DOHH2 (cell line): ENCODE results near the gene PPP1R7.

Source experiments
- H3F3A ChIP-seq: fragments of 200-600 bp; sonication (generic), shearing (Covaris generic); 2 replicates; pipeline ENCODE4 v1.6.0; 2016; ENCODE audit warnings: antibody characterized with exemption, mild to moderate bottlenecking; ENCODE audit not compliant: control insufficient read depth, insufficient read depth
- H3K27ac ChIP-seq: fragments of 200-600 bp; sonication (generic); 2 replicates; pipeline ENCODE4 v1.5.1; 2014; ENCODE audit warnings: low read depth, mild to moderate bottlenecking, low read length, moderate library complexity
- H3K27me3 ChIP-seq: fragments of 200-600 bp; sonication (generic); 2 replicates; pipeline ENCODE4 v1.6.1; 2014; ENCODE audit warnings: mild to moderate bottlenecking, low read length, mixed read lengths; ENCODE audit not compliant: control insufficient read depth
- H3K36me3 ChIP-seq: fragments of 200-600 bp; sonication (generic); 2 replicates; pipeline ENCODE4 v1.6.1; 2014; ENCODE audit warnings: mild to moderate bottlenecking, low read length, moderate library complexity, mixed read lengths; ENCODE audit not compliant: control insufficient read depth
- H3K4me1 ChIP-seq: fragments of 200-600 bp; sonication (generic); 2 replicates; pipeline ENCODE4 v1.6.1; 2014; ENCODE audit warnings: mild to moderate bottlenecking, low read length, mixed read lengths; ENCODE audit not compliant: control insufficient read depth
- H3K4me2 ChIP-seq: fragments of 200-600 bp; sonication (generic); 2 replicates; pipeline ENCODE4 v1.6.0; 2014; ENCODE audit warnings: mild to moderate bottlenecking, low read length, moderate library complexity
- H3K4me3 ChIP-seq: fragments of 200-600 bp; sonication (generic); 2 replicates; pipeline ENCODE4 v1.5.1; 2014; ENCODE audit warnings: mild to moderate bottlenecking, low read length, mixed read lengths
- H3K79me2 ChIP-seq: fragments of 200-600 bp; sonication (generic); 2 replicates; pipeline ENCODE4 v1.6.1; 2014; ENCODE audit warnings: mild to moderate bottlenecking, low read length, mixed read lengths; ENCODE audit not compliant: control insufficient read depth
- H3K9me2 ChIP-seq: fragments of 200-600 bp; sonication (generic); replicated peaks from 2 replicates; pipeline ENCODE4 v1.6.1; 2014; ENCODE audit warnings: mild to moderate bottlenecking, low read length, mixed read lengths; ENCODE audit not compliant: control insufficient read depth
- H3K9me3 ChIP-seq: fragments of 200-600 bp; sonication (generic); 2 replicates; pipeline ENCODE4 v1.6.1; 2014; ENCODE audit warnings: antibody characterized with exemption, low read length, mixed read lengths; ENCODE audit not compliant: control insufficient read depth, insufficient read depth
- H4K20me1 ChIP-seq: fragments of 200-600 bp; sonication (generic); 2 replicates; pipeline ENCODE4 v1.6.0; 2014; ENCODE audit warnings: low read depth, mild to moderate bottlenecking, antibody characterized with exemption, low read length, moderate library complexity; ENCODE audit not compliant: control insufficient read depth, insufficient read depth
- EZH2phosphoT487 ChIP-seq: fragments of 200-600 bp; sonication (generic); IDR thresholded peaks from 2 replicates; pipeline ENCODE4 v1.6.1; 2017; ENCODE audit warnings: borderline replicate concordance, mild to moderate bottlenecking, antibody characterized with exemption, low read length, moderate library complexity, mixed read lengths
- TF ChIP-seq, protein P1 (sequence below): fragments of 200-600 bp; sonication (generic); IDR thresholded peaks from one replicate; pipeline ENCODE4 v1.5.1; 2014; ENCODE audit warnings: antibody characterized with exemption, mild to moderate bottlenecking, low read depth, low read length; ENCODE audit not compliant: poor library complexity, severe bottlenecking

Gene PPP1R7

DNA sequence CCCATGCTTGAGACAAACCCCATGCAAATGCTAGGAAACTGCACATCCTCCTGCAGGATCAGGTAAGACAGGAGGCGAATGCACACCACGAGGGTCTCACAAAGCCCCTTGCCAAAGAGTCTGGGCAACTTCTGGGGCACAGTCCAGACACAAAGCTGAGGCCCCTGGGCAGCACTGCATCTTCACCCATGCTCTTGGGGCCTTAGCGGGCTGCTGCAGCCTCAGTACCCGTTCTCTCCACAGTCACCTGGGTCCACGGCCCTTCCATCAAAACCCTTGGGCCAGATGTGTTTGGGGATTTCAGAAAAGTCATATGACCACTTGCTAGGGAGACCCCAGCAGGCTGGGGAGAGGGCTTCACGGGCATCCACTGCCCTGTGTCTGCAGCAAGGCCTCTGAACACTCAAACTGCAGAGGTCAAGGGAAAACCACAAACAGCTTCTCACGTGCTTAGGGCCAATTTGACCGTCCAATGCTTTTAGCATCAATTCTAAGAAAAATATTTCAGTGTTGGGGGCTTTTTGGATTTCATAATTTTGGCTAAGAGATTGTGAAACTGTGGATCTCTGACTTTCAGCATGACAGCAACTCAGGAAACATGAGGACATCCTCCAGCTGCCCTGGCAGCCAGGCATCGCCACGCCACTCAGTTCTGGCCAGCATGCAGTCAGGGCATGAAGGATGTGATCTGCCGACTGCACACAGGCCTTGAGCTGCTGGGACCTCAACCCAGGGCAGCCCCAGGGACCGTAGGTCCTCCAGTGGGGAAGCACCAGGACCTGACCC, 21.0 kb upstream of the PPP1R7 start:
- no peaks in the 10 kb centered on the region for H3K79me2 ChIP-seq
- H3K9me3 ChIP-seq: no peaks in the 10 kb centered on the region
- no peaks in the 10 kb centered on the region for H3K9me2 ChIP-seq
- H3K27ac ChIP-seq: no peak overlapping the region
- no peak overlapping the region for H3K4me3 ChIP-seq
- H3K27me3 ChIP-seq: no peaks in the 10 kb centered on the region
- H3K4me2 ChIP-seq: no peak overlapping the region
- TF ChIP-seq, protein P1, sequence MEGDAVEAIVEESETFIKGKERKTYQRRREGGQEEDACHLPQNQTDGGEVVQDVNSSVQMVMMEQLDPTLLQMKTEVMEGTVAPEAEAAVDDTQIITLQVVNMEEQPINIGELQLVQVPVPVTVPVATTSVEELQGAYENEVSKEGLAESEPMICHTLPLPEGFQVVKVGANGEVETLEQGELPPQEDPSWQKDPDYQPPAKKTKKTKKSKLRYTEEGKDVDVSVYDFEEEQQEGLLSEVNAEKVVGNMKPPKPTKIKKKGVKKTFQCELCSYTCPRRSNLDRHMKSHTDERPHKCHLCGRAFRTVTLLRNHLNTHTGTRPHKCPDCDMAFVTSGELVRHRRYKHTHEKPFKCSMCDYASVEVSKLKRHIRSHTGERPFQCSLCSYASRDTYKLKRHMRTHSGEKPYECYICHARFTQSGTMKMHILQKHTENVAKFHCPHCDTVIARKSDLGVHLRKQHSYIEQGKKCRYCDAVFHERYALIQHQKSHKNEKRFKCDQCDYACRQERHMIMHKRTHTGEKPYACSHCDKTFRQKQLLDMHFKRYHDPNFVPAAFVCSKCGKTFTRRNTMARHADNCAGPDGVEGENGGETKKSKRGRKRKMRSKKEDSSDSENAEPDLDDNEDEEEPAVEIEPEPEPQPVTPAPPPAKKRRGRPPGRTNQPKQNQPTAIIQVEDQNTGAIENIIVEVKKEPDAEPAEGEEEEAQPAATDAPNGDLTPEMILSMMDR: no peak
- no peak for TF ChIP-seq EZH2phosphoT487
- H3K36me3 ChIP-seq: peaks cover 35% of the 10 kb centered on the region
- no peaks in the 10 kb centered on the region for H3K4me1 ChIP-seq
- no peaks in the 10 kb centered on the region for H3F3A ChIP-seq
- no peaks in the 10 kb centered on the region for H4K20me1 ChIP-seq

DNA sequence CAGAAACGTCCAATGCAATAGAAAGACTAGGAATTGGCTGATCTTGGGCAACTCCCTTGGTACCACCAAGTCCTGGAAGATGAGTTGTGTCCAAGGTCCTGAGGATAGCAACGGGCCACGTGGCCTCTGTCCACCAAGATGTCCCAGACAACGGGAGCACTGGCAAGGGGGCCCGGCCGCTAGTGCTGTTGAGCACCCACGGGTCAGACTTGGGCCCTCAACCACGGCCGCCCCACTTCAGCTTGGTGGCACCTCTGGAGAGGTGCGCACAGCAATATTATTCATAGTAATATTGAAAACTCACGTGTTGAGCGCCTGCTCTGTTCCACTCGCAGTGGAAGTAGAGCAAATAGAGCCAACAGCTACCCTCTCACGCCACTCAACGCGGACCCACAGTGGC, 20.0 kb upstream of the PPP1R7 start:
- no peaks in the 10 kb centered on the region for H3K27me3 ChIP-seq
- peaks cover 39% of the 10 kb centered on the region for H3K36me3 ChIP-seq
- no peaks in the 10 kb centered on the region for H3F3A ChIP-seq
- H4K20me1 ChIP-seq: no peaks in the 10 kb centered on the region
- TF ChIP-seq, protein P1: no peak
- TF ChIP-seq EZH2phosphoT487: no peak
- no peak overlapping the region for H3K27ac ChIP-seq
- no peaks in the 10 kb centered on the region for H3K79me2 ChIP-seq
- H3K4me2 ChIP-seq: no peak overlapping the region
- no peaks in the 10 kb centered on the region for H3K4me1 ChIP-seq
- no peaks in the 10 kb centered on the region for H3K9me2 ChIP-seq
- no peak overlapping the region for H3K4me3 ChIP-seq
- H3K9me3 ChIP-seq: no peaks in the 10 kb centered on the region

DNA sequence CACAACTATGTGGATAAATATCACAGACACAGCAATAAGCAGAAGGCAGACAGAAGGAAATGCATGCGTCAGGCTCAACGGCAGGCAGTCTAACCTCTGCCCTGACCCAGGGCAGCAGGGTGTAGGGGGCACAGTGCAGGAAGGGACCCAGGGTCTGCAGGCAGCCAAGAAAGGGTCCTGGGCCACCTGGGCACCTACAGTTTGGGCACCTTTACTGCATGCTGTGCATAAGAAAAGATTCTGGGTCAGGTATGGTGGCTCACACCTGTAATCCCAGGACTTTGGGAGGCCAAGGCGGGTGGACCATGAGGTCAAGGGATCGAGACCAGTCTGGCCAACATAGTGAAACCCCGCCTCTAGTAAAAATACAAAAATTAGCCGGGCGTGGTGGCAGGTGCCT, 18.7 kb upstream of the PPP1R7 start:
- no peaks in the 10 kb centered on the region for H3K4me1 ChIP-seq
- no peaks in the 10 kb centered on the region for H4K20me1 ChIP-seq
- TF ChIP-seq EZH2phosphoT487: no peak
- TF ChIP-seq, protein P1: no peak
- H3K4me2 ChIP-seq: no peak overlapping the region
- no peak overlapping the region for H3K4me3 ChIP-seq
- peaks cover 38% of the 10 kb centered on the region for H3K36me3 ChIP-seq
- no peaks in the 10 kb centered on the region for H3K27me3 ChIP-seq
- H3K27ac ChIP-seq: no peak overlapping the region
- no peaks in the 10 kb centered on the region for H3K9me3 ChIP-seq
- no peaks in the 10 kb centered on the region for H3K9me2 ChIP-seq
- no peaks in the 10 kb centered on the region for H3K79me2 ChIP-seq
- H3F3A ChIP-seq: no peaks in the 10 kb centered on the region
